Esophagus squamous epithelium (tissue), 4 donors: ENCODE results near the gene MAPRE2.

Experiments
- CTCF ChIP-seq, 6 experiments: fragments of 450-650 bp in 4 of 6; fragments of 200-600 bp in 2 of 6; sonication (generic) in 2 of 6; IDR thresholded peaks; one replicate each; pipeline ENCODE4 v1.5.1; 2016 to 2019; ENCODE audit warnings: antibody characterized with exemption in 6 of 6, mild to moderate bottlenecking in 4 of 6, moderate library complexity in 4 of 6
- POLR2A ChIP-seq, 4 donors: fragments of 450-650 bp; IDR thresholded peaks; one replicate each; pipeline ENCODE4 v1.6.1; 2017; ENCODE audit warnings: antibody characterized with exemption in 4 of 4, mild to moderate bottlenecking in 4 of 4, moderate library complexity in 3 of 4

GRCh38 chr18:35138773-35139172 is 97.6 kb downstream of the MAPRE2 start:
- TF ChIP-seq CTCF (IDR thresholded peaks at IDR 0.05) (no peak), POLR2A (IDR thresholded peaks at IDR 0.05) (no peak)
